ENCODE results near the gene CYFIP2. TPM values are rescaled to one million over a fixed set of nuclear protein-coding genes. Genes with fewer than 3 reads are reported as not detected.

CYFIP2 gene
- total and polyA plus RNA-seq, 2 donors from 2014 or later: 128 to 217 TPM

DNA sequence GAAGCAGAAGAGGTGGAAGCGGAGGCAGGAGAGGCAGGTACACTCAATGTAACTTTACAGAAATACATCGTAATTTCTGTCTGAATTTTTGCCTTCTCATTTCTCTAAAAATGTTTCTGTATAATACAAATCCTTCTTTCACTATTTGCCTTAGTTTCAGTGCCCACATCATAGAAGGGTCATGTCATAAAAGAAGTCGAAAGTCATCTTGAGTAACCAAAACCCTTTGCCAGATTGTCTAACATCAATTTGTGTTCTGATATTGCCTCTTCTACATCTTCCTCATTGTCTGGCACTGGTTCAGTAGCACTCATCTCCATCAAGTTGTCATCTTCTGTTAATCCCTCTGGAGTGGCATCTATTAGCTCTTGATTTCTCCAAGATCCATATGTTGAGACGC, 6.2 kb upstream of the CYFIP2 start:
- H3K9me3 ChIP-seq (ENCODE audit: control insufficient read depth in 2 of 3, insufficient read depth in 1 of 3, low read length in 3 of 3): no peaks in the 10 kb centered on the region
- DNase-seq (no peak), FAIRE-seq (no peak)
- peaks cover 0 to 2% (median 0%) of the 10 kb centered on the region in 3 donors for H3K4me1 ChIP-seq (ENCODE audit: control insufficient read depth in 2 of 3, insufficient read depth in 2 of 3, low read depth in 1 of 3, low read length in 3 of 3)
- no peak overlapping the region for H3K9ac ChIP-seq (ENCODE audit: low read length in 3 of 3)
- TF ChIP-seq, protein P1, sequence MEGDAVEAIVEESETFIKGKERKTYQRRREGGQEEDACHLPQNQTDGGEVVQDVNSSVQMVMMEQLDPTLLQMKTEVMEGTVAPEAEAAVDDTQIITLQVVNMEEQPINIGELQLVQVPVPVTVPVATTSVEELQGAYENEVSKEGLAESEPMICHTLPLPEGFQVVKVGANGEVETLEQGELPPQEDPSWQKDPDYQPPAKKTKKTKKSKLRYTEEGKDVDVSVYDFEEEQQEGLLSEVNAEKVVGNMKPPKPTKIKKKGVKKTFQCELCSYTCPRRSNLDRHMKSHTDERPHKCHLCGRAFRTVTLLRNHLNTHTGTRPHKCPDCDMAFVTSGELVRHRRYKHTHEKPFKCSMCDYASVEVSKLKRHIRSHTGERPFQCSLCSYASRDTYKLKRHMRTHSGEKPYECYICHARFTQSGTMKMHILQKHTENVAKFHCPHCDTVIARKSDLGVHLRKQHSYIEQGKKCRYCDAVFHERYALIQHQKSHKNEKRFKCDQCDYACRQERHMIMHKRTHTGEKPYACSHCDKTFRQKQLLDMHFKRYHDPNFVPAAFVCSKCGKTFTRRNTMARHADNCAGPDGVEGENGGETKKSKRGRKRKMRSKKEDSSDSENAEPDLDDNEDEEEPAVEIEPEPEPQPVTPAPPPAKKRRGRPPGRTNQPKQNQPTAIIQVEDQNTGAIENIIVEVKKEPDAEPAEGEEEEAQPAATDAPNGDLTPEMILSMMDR (IDR thresholded peaks at IDR 0.05; ENCODE audit: borderline replicate concordance, extremely low read depth, insufficient read depth): no peak
- H3K27ac ChIP-seq (ENCODE audit: low read depth in 2 of 2, low read length in 2 of 2): no peak overlapping the region
- no peak overlapping the region for H3K4me3 ChIP-seq (ENCODE audit: low read length in 3 of 3)
- no peaks in the 10 kb centered on the region for H3K27me3 ChIP-seq (ENCODE audit: control insufficient read depth, insufficient read depth, low read length)
- H3K36me3 ChIP-seq (ENCODE audit: control insufficient read depth in 2 of 3, insufficient read depth in 3 of 3, low read length in 3 of 3): no peaks in the 10 kb centered on the region
- intact Hi-C loops (cut with DNase I): no loop called here

DNA sequence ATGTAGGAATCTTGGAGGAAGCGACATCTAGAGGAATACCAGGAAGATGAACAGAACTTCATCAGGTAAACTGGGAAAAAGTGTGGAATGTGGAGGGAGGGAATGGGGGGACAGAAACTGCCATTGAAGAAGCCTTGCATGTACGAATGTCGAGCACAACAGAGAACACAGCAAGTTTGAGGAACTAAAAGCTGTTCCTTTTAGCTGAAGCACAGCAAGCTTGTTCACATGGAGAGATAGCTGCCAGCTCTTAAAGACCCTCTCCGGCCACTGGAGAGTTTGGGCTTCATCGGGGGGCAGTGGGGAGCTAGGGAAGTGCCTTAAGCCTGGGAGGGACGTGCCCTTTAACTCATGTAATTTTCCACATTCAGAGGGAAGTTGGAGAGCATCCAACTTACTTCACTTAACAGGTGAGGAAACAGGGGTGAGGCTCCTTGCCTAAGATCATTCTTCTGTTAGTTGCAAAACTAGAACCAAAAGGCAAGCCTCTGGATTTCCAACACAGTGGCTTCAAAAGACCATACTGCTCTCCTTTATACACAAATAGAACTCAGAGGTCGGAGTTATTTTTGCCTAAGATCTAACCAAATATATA, 2.3 kb upstream of the CYFIP2 start:
- no peaks in the 10 kb centered on the region for H3K9me3 ChIP-seq (ENCODE audit: control insufficient read depth in 2 of 3, insufficient read depth in 1 of 3, low read length in 3 of 3)
- H3K27ac ChIP-seq (ENCODE audit: low read depth in 2 of 2, low read length in 2 of 2): no peak overlapping the region
- H3K9ac ChIP-seq (ENCODE audit: low read length in 3 of 3): no peak overlapping the region
- TF ChIP-seq, protein P1 (IDR thresholded peaks at IDR 0.05; ENCODE audit: borderline replicate concordance, extremely low read depth, insufficient read depth): no peak
- intact Hi-C loops (cut with DNase I): no loop called here
- H3K27me3 ChIP-seq (ENCODE audit: control insufficient read depth, insufficient read depth, low read length): no peaks in the 10 kb centered on the region
- H3K36me3 ChIP-seq (ENCODE audit: control insufficient read depth in 2 of 3, insufficient read depth in 3 of 3, low read length in 3 of 3): no peaks in the 10 kb centered on the region
- FAIRE-seq (no peak), DNase-seq (no peak)
- no peak overlapping the region for H3K4me3 ChIP-seq (ENCODE audit: low read length in 3 of 3)
- H3K4me1 ChIP-seq (ENCODE audit: control insufficient read depth in 2 of 3, insufficient read depth in 2 of 3, low read depth in 1 of 3, low read length in 3 of 3): peaks cover 0 to 13% (median 7%) of the 10 kb centered on the region in 3 donors

GRCh38 chr5:157266286-157267007, 524 bp downstream of the CYFIP2 start:
- H3K4me1 ChIP-seq (ENCODE audit: control insufficient read depth in 2 of 3, insufficient read depth in 2 of 3, low read depth in 1 of 3, low read length in 3 of 3): peaks cover 0 to 20% (median 16%) of the 10 kb centered on the region in 3 donors
- peak overlapping the region; percentile 49 to 81 (median 64) for H3K4me3 ChIP-seq (ENCODE audit: low read length in 3 of 3)
- H3K27me3 ChIP-seq (ENCODE audit: control insufficient read depth, insufficient read depth, low read length): no peaks in the 10 kb centered on the region
- no peak for FAIRE-seq
- peak overlapping the region; percentile 85 to 87 for H3K27ac ChIP-seq (ENCODE audit: low read depth in 2 of 2, low read length in 2 of 2)
- H3K36me3 ChIP-seq (ENCODE audit: control insufficient read depth in 2 of 3, insufficient read depth in 3 of 3, low read length in 3 of 3): no peaks in the 10 kb centered on the region
- H3K9ac ChIP-seq (ENCODE audit: low read length in 3 of 3): peak overlapping the region in 2 of 3 donors; percentile 38 to 82
- H3K9me3 ChIP-seq (ENCODE audit: control insufficient read depth in 2 of 3, insufficient read depth in 1 of 3, low read length in 3 of 3): no peaks in the 10 kb centered on the region
- TF ChIP-seq, protein P1 (IDR thresholded peaks at IDR 0.05; ENCODE audit: borderline replicate concordance, extremely low read depth, insufficient read depth): no peak
- peak; percentile 41 to 87 (median 57) for DNase-seq
- intact Hi-C loops (cut with DNase I): no loop called here

All from kidney (tissue), 14 donors.